Non-pigmented ciliary epithelial cell (primary cell): Measurements from ENCODE around the gene TMEM126A.
"Not testable (repeated sequence)": the region's sequence is repeated elsewhere in the genome, so short reads cannot be mapped to it uniquely, and the experiment has no call there.

Source experiments
- DNase-seq: peaks from one replicate; pipeline ENCODE4 v3.0.0-alpha.2; 2010; ENCODE audit warnings: low read depth

TMEM126A gene

GRCh38 chr11:85647604-85648299 is at the start of gene TMEM126A:
TSS of gene TMEM126A (plus strand) at chr11:85647967. CDS start at chr11:85650256, 2,289 bp downstream.
- peak; percentile 38 for DNase-seq

- DNase-seq = no peak
Measured at GRCh38 chr11:85599083-85599482, 48.7 kb upstream of the TMEM126A start.

GRCh38 chr11:85602526-85603213 is 45.1 kb upstream of the TMEM126A start:
- DNase-seq = no peak

GRCh38 chr11:85603220-85603619 is 44.5 kb upstream of the TMEM126A start:
- DNase-seq = no peak

GRCh38 chr11:85606237-85606636 is 41.5 kb upstream of the TMEM126A start:
- not testable (repeated sequence) for DNase-seq

GRCh38 chr11:85608621-85609020 is 39.1 kb upstream of the TMEM126A start:
- not testable (repeated sequence) for DNase-seq

GRCh38 chr11:85609286-85609685 is 38.5 kb upstream of the TMEM126A start:
- DNase-seq = not testable (repeated sequence)

GRCh38 chr11:85611643-85612042 is 36.1 kb upstream of the TMEM126A start:
- not testable (repeated sequence) for DNase-seq

GRCh38 chr11:85619499-85619898 is 28.3 kb upstream of the TMEM126A start:
- DNase-seq = no peak

GRCh38 chr11:85620256-85620655 is 27.5 kb upstream of the TMEM126A start:
- no peak for DNase-seq

GRCh38 chr11:85626496-85626895 is 21.3 kb upstream of the TMEM126A start:
- no peak for DNase-seq

GRCh38 chr11:85627332-85627997 is 20.3 kb upstream of the TMEM126A start, which contains the start of gene DLG2:
TSS of gene DLG2 (minus strand) at chr11:85627344.
- no peak for DNase-seq

GRCh38 chr11:85627998-85628770 is 19.6 kb upstream of the TMEM126A start, which contains the start of gene TMEM126B:
TSS of gene TMEM126B (plus strand) at chr11:85628593. CDS start at chr11:85628608, 15 bp downstream.
- peak; percentile 86 for DNase-seq

- DNase-seq = no peak
Measured at GRCh38 chr11:85628771-85629341, 18.9 kb upstream of the TMEM126A start.

- DNase-seq = no peak
Measured at GRCh38 chr11:85634747-85635146, 13.0 kb upstream of the TMEM126A start.

- DNase-seq = no peak
Measured at GRCh38 chr11:85643191-85643614, 4.6 kb upstream of the TMEM126A start.

- no peak for DNase-seq
Measured at GRCh38 chr11:85647078-85647477, 689 bp upstream of the TMEM126A start.

GRCh38 chr11:85651118-85651517 is 3.4 kb downstream of the TMEM126A start:
- no peak for DNase-seq

- no peak for DNase-seq
Measured at GRCh38 chr11:85652786-85653447, 5.2 kb downstream of the TMEM126A start.

GRCh38 chr11:85654343-85654742 is 6.6 kb downstream of the TMEM126A start:
- DNase-seq = not testable (repeated sequence)

GRCh38 chr11:85656777-85657176 is 9.0 kb downstream of the TMEM126A start:
- DNase-seq = no peak
